ENCODE data around the gene NEK9. TPM values are rescaled to one million over a fixed set of nuclear protein-coding genes. Genes with fewer than 3 reads are reported as not detected.
A peak's percentile ranks its signal among the peaks of the same experiment; 100 is the strongest.
"Not testable (repeated sequence)": the region's sequence is repeated elsewhere in the genome, so short reads cannot be mapped to it uniquely, and the experiment has no call there.

The NEK9 gene
- total RNA-seq, 1 donor from 2014 or later = 102 TPM

GRCh38 chr14:75083271-75083670 lies 43.6 kb downstream of the NEK9 start:
- DNase-seq (ENCODE audit: missing footprints) = no peak
- intact Hi-C loops (cut with DNase I) = loop anchor here (10.0 kb wide), 1 partner anchor 138 kb away; no protein-coding TSS in a partner anchor
- ATAC-seq = no peak

- intact Hi-C loops (cut with DNase I) = loop anchor here (10.0 kb wide), 1 partner anchor 137 kb away; no protein-coding TSS in a partner anchor
- DNase-seq (ENCODE audit: missing footprints) = no peak
- ATAC-seq = no peak
Measured at GRCh38 chr14:75081660-75082229, 45.1 kb downstream of the NEK9 start.

GRCh38 chr14:75079521-75079920 lies 47.3 kb downstream of the NEK9 start:
- DNase-seq (ENCODE audit: missing footprints) = no peak
- intact Hi-C loops (cut with DNase I) = no loop called here
- no peak for ATAC-seq

- no peak for ATAC-seq
- no peak for DNase-seq (ENCODE audit: missing footprints)
- intact Hi-C loops (cut with DNase I) = no loop called here
Measured at GRCh38 chr14:75077794-75078193, 49.1 kb downstream of the NEK9 start.

- ATAC-seq (no peak), DNase-seq (ENCODE audit: missing footprints) (no peak)
- intact Hi-C loops (cut with DNase I) = no loop called here
Measured at GRCh38 chr14:75070383-75070782, 56.5 kb downstream of the NEK9 start.

- ATAC-seq (peak; percentile 5), DNase-seq (ENCODE audit: missing footprints) (no peak)
- intact Hi-C loops (cut with DNase I) = loop anchor here (2.0 to 5.0 kb wide), 2 partner anchors 19 to 67 kb away; partner anchors contain the start of genes EIF2B2 and MLH3
Measured at GRCh38 chr14:75069811-75070145, 57.1 kb downstream of the NEK9 start.

- DNase-seq (ENCODE audit: missing footprints) (peak; percentile 98), ATAC-seq (peak; percentile 97)
- intact Hi-C loops (cut with DNase I) = loop anchor here (2.0 to 5.0 kb wide), 2 partner anchors 18 to 67 kb away; partner anchors contain the start of genes EIF2B2 and MLH3
Measured at GRCh38 chr14:75069121-75069810, 57.6 kb downstream of the NEK9 start, which contains the start of gene ZC2HC1C. TSS of gene ZC2HC1C (plus strand) at chr14:75069641. CDS start at chr14:75070574, 933 bp downstream.

- intact Hi-C loops (cut with DNase I) = loop anchor here (2.0 to 5.0 kb wide), 2 partner anchors 18 to 66 kb away; partner anchors contain the start of genes EIF2B2 and MLH3
- ATAC-seq = no peak
- no peak for DNase-seq (ENCODE audit: missing footprints)
Measured at GRCh38 chr14:75068294-75069120, 58.3 kb downstream of the NEK9 start.

GRCh38 chr14:75067765-75068164 lies 59.1 kb downstream of the NEK9 start:
- not testable (repeated sequence) for ATAC-seq; DNase-seq (ENCODE audit: missing footprints)
- intact Hi-C loops (cut with DNase I) = loop anchor here (2.0 to 5.0 kb wide), 2 partner anchors 17 to 65 kb away; partner anchors contain the start of genes EIF2B2 and MLH3

- no peak for DNase-seq (ENCODE audit: missing footprints)
- ATAC-seq = no peak
- intact Hi-C loops (cut with DNase I) = loop anchor here (5.0 kb wide), 1 partner anchor 65 kb away; the partner anchor contains the start of gene EIF2B2
Measured at GRCh38 chr14:75067212-75067611, 59.6 kb downstream of the NEK9 start.

GRCh38 chr14:75066691-75067090 lies 60.2 kb downstream of the NEK9 start:
- no peak for DNase-seq (ENCODE audit: missing footprints)
- no peak for ATAC-seq
- intact Hi-C loops (cut with DNase I) = loop anchor here (5.0 kb wide), 1 partner anchor 64 kb away; the partner anchor contains the start of gene EIF2B2

GRCh38 chr14:75064205-75064567 lies 62.7 kb downstream of the NEK9 start:
- DNase-seq (ENCODE audit: missing footprints) (no peak), ATAC-seq (no peak)
- intact Hi-C loops (cut with DNase I) = no loop called here

- intact Hi-C loops (cut with DNase I) = no loop called here
- ATAC-seq (peak; percentile 94), DNase-seq (ENCODE audit: missing footprints) (peak; percentile 94)
Measured at GRCh38 chr14:75063491-75064204, 63.2 kb downstream of the NEK9 start, which contains the start of gene ACYP1. TSS of gene ACYP1 (minus strand) at chr14:75064024. CDS start at chr14:75063553, 471 bp downstream.

- ATAC-seq (no peak), DNase-seq (ENCODE audit: missing footprints) (no peak)
- intact Hi-C loops (cut with DNase I) = no loop called here
Measured at GRCh38 chr14:75063013-75063412, 63.8 kb downstream of the NEK9 start.

- DNase-seq (ENCODE audit: missing footprints) (no peak), ATAC-seq (no peak)
- intact Hi-C loops (cut with DNase I) = no loop called here
Measured at GRCh38 chr14:75060420-75060819, 66.4 kb downstream of the NEK9 start.

GRCh38 chr14:75059642-75060041 lies 67.2 kb downstream of the NEK9 start:
- no peak for ATAC-seq
- DNase-seq (ENCODE audit: missing footprints) = no peak
- intact Hi-C loops (cut with DNase I) = no loop called here

GRCh38 chr14:75054421-75054820 lies 72.4 kb downstream of the NEK9 start:
- DNase-seq (ENCODE audit: missing footprints) = no peak
- no peak for ATAC-seq
- intact Hi-C loops (cut with DNase I) = no loop called here
